OCI-M2 (cell line): Measurements from ENCODE around the gene USP4.
"Not testable (repeated sequence)": the region's sequence is repeated elsewhere in the genome, so short reads cannot be mapped to it uniquely, and the experiment has no call there.

Experiments used
- DNase-seq: peaks from one replicate; lab custom pipeline; 2025; ENCODE audit not compliant: unreplicated experiment; lab: John Stamatoyannopoulos, UW

USP4 gene

GRCh38 chr3:49255718-49256511 lies 83.9 kb downstream of the USP4 start:
- no peak for DNase-seq

GRCh38 chr3:49255112-49255511 lies 84.7 kb downstream of the USP4 start:
- DNase-seq: no peak

- DNase-seq: no peak
Measured at GRCh38 chr3:49253512-49253911, 86.3 kb downstream of the USP4 start.

GRCh38 chr3:49248840-49249227 lies 91.0 kb downstream of the USP4 start:
- DNase-seq: no peak

- no peak for DNase-seq
Measured at GRCh38 chr3:49244581-49245205, 95.2 kb downstream of the USP4 start.

GRCh38 chr3:49240091-49240490 lies 99.8 kb downstream of the USP4 start:
- not testable (repeated sequence) for DNase-seq

- DNase-seq: peak; percentile 84
Measured at GRCh38 chr3:49238274-49239127, 101.4 kb downstream of the USP4 start.

- DNase-seq: no peak
Measured at GRCh38 chr3:49237344-49237743, 102.5 kb downstream of the USP4 start.

GRCh38 chr3:49236226-49236625 lies 103.6 kb downstream of the USP4 start:
- DNase-seq: no peak

GRCh38 chr3:49228817-49229216 lies 111.0 kb downstream of the USP4 start:
- DNase-seq: not testable (repeated sequence)
